Stimulated activated CD4-positive, alpha-beta T cell treated with anti-CD3 and anti-CD28 coated beads, Interleukin-1b, Interleukin-23, amount 100 ng/mL, for 24 hours (primary cell): ENCODE results near the gene C14orf119.

Source experiments
- DNase-seq, 4 experiments: peaks; one replicate each; pipeline ENCODE4 v3.0.0-alpha.2; 2020; ENCODE audit warnings: low read depth in 4 of 4, low spot score in 1 of 4

C14orf119 gene

GRCh38 chr14:23125011-23125410 lies 29.7 kb downstream of the C14orf119 start:
- no peak for DNase-seq

GRCh38 chr14:23125933-23126524 lies 30.7 kb downstream of the C14orf119 start:
- no peak for DNase-seq

GRCh38 chr14:23126548-23127278 lies 31.4 kb downstream of the C14orf119 start:
- no peak for DNase-seq

- DNase-seq, result no peak
These were observed 32.6 kb downstream of the C14orf119 start for GRCh38 chr14:23127861-23128260.

GRCh38 chr14:23128969-23129758 lies 33.9 kb downstream of the C14orf119 start:
- no peak for DNase-seq

- no peak for DNase-seq
These were observed 34.5 kb downstream of the C14orf119 start for GRCh38 chr14:23129759-23130316.

- DNase-seq, result no peak
These were observed 35.6 kb downstream of the C14orf119 start for GRCh38 chr14:23130871-23131270.

- no peak for DNase-seq
These were observed 36.2 kb downstream of the C14orf119 start for GRCh38 chr14:23131482-23131881.

GRCh38 chr14:23132970-23133369 lies 37.7 kb downstream of the C14orf119 start:
- no peak for DNase-seq

GRCh38 chr14:23136566-23137133 lies 41.3 kb downstream of the C14orf119 start:
- DNase-seq, result no peak

GRCh38 chr14:23137192-23137812 lies 42.0 kb downstream of the C14orf119 start:
- DNase-seq, result no peak

GRCh38 chr14:23137813-23138535 lies 42.7 kb downstream of the C14orf119 start:
- no peak for DNase-seq

- DNase-seq, result no peak
These were observed 44.6 kb downstream of the C14orf119 start for GRCh38 chr14:23139874-23140273.

- DNase-seq, result no peak
These were observed 45.1 kb downstream of the C14orf119 start for GRCh38 chr14:23140371-23140770.

GRCh38 chr14:23141706-23142444 lies 46.6 kb downstream of the C14orf119 start:
- no peak for DNase-seq

- no peak for DNase-seq
These were observed 47.5 kb downstream of the C14orf119 start for GRCh38 chr14:23142826-23143225.

- DNase-seq, result no peak
These were observed 48.6 kb downstream of the C14orf119 start for GRCh38 chr14:23143911-23144310.

GRCh38 chr14:23145794-23146350 lies 50.6 kb downstream of the C14orf119 start:
- no peak for DNase-seq

GRCh38 chr14:23146351-23146910 lies 51.1 kb downstream of the C14orf119 start:
- DNase-seq, result no peak
